ENCODE measurements around the gene CYP46A1.
"Not testable (repeated sequence)": the region's sequence is repeated elsewhere in the genome, so short reads cannot be mapped to it uniquely, and the experiment has no call there.

The CYP46A1 gene

DNA sequence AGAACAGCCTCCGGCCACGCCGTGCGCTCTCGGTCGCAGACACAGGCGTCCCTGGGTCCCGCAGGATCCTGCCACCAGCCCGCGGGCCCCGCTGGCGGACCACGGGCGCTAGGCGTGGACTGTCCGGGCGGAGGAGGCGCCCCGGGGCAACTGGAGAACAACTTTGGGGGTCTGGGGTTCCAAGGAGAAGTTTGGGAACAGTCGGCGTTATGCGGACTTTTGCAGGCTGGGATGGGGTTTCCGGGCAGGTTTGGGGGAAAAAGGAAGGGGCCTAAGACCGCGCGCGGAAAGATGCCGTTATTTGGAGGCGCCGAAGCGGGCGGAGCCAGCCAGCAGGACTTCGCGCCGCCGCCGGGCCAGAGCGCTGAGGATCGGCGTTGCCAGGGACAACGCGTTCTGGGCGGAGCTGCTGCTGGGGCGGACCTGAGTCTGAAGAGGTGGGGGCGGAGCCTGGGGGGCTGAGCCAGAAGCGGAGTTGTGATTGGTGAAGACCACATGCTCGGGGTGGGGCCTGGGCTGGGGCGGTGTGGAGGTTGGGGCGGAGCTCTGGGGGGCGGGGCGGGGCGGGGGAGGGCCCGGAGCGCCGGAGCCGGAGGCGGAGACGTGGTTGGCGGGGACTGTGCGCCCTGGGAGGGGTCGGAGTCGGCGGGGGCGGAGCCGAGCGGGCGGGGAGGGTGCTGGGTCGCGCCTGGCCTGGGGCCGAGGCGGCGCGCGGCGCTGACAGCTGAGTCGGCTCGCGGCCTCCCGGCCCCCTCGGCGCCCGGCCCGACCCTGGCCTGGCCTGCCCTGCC lies at the start of gene CYP46A1:
Gene CYP46A1 (plus strand): TSS at position 680 of the 791 bp plus-strand sequence. CDS start 120 bp downstream, outside the sequence.
- in situ Hi-C loops (cut with MboI; ENCODE audit: low sequenced_read_pairs), result no loop called here

DNA sequence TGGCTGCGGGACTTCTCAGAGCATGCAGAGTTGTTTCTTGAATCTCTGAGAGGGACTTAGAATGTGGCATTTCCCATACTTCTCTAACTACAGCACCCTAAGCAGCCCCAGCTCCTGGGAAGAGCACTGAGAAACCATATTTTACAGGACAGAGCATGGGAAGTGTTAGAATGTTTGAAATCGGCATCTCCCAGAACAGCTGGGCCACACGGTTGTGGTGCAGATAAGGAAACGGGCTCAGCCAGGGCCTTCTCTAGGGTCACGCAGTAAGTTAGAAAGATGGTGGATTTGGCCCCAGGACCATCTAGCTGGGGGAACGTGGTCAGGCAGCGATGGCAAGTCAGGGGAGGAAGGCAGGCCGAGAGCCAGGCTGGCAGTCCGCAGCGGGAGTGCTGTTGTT lies 49.7 kb upstream of the CYP46A1 start:
- in situ Hi-C loops (cut with MboI; ENCODE audit: low sequenced_read_pairs), result no loop called here

DNA sequence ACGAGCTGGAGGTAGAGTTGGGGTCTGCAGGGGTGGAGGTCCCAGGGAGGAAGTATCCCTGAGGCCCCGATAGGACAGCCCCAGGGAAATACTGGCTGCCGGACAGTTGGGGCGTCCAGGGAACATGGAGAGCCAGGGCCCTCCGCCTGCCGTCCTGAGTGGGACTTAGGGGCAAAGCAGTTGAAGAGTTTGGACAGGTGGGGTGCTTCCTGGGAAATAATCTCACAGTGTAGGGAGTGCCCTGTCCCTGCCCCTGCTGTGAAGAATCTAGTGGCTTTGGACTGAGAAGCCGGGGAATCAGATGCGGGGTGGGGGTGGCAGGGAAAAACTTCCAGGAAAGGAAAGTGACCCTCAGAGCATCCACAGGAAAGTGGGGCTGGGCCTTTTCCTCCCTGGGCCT lies 49.0 kb upstream of the CYP46A1 start:
- in situ Hi-C loops (cut with MboI; ENCODE audit: low sequenced_read_pairs), result no loop called here

DNA sequence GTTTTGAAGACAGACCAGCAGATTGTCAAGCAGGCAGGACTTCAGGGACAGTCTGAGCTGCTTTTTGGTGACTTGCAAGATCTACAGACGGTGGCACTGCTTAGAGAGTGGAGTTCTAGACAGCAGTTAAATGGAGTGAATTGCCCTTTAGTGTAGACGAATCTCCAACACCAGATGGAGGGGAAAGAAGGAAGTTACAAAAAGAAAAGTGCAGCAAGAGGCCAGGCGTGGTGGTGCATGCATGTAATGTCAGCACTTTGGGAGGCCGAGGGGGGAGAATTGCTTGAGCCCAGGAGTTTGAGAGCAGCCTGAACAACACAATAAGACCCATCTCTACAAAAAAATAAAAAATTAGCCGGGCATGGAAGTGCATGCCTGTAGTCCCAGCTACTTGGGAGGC lies 47.6 kb upstream of the CYP46A1 start:
- in situ Hi-C loops (cut with MboI; ENCODE audit: low sequenced_read_pairs), result no loop called here

DNA sequence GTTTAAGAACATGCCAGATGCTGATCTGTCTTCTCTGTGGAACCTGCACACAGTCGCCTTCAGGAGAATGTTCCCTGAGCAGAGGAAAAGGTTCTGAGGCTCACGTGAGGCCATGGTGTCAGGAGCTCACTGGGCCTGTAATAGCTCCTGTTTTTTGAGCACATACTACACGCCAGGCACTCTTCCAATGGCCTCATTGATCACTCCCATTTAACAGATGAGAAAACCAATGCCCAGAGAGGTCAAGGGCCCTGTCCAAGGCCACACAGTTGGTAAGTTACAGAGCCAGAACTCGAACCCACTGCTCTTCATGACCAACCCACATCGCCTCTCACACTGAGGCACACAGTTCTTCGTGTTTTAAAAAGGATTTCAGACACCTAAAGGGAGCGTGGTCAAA lies 46.5 kb upstream of the CYP46A1 start:
- in situ Hi-C loops (cut with MboI; ENCODE audit: low sequenced_read_pairs), result no loop called here

DNA sequence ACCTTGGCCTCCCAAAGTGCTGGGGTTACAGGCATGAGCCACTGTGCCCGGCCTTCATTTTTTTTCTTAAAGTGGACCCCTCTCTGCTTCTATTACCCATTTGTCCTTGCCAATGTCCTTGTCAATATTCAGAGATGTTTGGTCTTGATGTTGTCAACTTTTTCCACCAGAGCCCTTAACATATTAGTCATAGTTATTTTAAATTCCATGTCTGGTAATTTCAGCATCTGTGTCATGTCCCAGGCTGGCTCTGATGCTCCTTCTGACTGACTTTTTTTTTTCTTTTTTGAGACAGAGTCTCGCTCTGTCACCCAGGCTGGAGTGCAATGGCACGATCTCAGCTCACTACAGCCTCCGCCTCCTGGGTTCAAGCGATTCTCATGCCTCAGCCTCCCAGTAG lies 41.3 kb upstream of the CYP46A1 start:
- in situ Hi-C loops (cut with MboI; ENCODE audit: low sequenced_read_pairs), result not testable (repeated sequence)

DNA sequence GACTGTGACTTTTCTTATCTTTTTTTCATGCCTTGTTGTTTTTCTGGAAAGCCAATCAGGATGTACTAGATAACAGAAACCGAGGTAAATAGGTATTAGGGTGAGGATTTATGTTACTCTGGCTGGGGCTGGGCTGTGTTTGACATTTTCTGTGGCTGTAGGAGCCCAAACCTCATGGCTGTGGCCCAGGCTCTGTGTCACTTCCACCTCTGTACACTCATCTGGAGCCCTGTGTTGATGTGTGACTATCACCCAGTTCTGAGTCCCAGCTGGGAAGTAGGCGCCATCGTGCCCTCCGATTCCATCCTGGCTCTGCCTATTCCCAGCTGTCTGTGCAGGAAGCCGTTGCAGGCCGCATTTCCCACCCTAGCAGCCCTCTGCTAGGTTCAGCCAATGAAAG lies 40.8 kb upstream of the CYP46A1 start:
- in situ Hi-C loops (cut with MboI; ENCODE audit: low sequenced_read_pairs), result no loop called here

DNA sequence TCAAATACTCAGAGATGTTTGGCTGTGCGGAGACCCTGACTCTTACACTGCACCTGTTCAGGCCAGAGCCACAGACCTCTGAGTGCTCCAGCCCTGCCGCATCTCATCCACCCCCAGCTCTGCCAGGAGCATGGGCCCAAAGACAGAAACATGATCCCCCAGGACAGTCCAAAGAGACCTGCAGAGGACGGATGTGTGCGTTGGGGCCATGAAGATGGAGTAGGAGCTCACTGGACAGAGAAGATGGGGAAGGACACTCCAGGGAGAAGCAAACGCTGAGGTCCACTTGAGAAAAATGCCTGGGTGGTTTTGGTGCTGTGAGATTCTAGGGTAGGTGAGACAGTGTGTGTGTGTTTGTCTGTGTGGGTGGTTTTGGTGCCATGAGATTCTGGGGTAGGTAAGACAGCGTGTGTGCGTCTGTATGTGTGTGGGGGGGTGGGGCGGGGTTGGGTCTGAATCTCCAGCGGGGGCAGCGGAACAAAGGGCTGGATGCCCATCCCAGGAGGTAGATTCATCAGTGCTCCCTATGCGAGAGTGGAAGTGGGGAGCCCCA lies 40.0 kb upstream of the CYP46A1 start:
- in situ Hi-C loops (cut with MboI; ENCODE audit: low sequenced_read_pairs), result no loop called here

DNA sequence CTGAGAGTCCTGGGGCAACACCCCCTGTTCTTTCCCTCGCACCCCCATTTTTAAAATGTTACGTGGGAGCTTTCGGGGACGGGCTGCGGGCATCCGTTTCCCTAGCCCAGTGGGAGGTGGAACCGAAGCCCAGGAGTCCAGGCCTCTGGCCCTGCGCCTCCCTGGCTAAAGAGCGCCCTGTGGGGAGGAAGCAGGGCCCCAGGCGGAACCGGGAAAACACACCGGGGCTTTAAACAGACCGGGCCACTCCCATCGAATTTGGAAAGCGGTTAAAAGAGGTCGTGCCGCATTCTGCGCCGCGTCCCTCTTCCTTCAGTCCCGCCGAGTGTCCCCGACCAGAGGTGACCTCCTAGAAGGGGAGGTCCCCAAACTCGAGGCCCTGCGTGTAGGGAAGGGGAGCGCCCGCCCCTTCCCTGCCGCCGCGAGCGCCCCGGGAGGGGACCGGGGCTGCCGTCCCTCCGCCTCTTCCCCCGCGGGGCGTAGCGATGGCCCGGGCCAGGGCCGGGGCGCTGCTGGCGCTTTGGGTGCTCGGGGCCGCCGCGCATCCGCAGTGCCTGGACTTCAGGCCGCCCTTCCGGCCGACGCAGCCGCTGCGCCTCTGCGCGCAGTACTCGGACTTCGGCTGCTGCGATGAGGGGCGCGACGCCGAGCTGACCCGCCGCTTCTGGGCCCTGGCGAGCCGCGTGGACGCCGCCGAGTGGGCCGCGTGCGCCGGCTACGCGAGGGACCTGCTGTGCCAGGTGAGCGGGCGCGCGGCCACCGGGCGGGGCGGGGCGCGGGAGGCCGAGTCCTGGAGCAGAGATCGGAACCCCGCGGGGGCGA lies 39.2 kb upstream of the CYP46A1 start, which contains the start of gene HHIPL1:
Gene HHIPL1 (plus strand): TSS at position 407 of the 822 bp plus-strand sequence. CDS start 79 bp downstream, at position 486.
- in situ Hi-C loops (cut with MboI; ENCODE audit: low sequenced_read_pairs), result no loop called here

DNA sequence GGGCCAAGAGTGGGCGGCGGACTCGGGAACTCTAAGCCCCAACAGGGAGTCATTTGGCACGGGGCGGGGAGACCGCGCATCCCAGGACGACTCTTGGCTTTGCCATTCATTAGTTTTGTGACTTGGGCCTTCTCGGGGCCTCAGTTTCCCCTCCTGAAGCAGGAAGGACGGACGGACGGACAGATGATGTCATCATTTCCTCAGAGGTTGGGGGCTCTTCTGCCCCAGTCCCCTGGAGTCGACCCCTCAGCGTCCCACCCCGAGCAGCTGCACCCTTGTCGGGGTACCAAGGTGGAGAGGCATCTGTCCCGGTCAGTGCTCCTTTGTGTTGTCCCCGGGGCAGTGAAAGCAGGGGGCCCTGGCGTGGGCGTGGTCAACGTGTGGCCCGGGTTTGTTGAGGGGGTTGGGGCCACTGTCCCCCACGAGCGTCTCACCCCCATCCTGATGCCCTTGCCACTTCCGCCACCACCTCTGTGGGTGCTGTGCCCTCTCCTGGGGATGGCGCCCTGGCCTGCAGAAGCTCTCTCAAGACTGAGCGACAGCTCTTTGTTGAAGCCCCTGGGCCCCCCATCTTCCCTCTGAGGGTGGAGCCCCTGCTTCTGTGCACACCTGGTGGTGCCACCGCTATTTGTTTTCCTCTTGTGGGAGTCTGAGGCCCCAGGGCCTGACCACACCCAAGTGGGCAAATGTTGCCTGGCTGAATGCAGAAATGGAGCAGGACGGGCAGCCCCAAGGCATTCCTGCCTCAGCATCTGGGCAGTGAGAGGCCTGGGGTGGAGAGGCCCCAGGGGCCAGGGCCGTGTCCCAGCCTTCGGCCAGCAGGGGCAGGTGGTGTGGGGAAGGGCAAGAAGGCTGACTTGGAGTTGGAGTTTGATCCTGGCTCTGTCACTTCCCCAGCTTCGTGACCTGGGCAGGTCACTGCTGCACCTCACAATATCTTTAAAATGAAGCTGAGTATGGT lies 38.3 kb upstream of the CYP46A1 start:
- in situ Hi-C loops (cut with MboI; ENCODE audit: low sequenced_read_pairs), result no loop called here

DNA sequence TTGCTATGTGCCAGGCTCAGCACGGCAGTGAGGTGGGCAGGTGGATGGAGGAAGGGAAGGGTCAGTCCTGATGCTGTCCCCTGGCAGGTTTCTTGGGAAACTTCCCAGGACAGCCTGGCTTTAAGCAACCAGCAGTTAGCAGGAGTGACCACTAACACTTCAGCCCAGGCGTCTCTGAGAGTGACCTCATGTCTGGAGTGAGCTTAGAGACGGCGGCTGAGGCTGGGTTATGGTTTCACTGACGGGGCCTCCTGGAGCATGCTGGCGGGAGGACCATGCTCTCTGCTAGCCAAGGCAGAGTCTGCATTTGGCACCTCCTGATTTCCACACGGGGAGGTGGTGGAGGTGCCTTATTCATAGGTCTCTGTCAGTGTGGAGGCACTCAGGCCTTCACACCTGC lies 36.7 kb upstream of the CYP46A1 start:
- in situ Hi-C loops (cut with MboI; ENCODE audit: low sequenced_read_pairs), result no loop called here

DNA sequence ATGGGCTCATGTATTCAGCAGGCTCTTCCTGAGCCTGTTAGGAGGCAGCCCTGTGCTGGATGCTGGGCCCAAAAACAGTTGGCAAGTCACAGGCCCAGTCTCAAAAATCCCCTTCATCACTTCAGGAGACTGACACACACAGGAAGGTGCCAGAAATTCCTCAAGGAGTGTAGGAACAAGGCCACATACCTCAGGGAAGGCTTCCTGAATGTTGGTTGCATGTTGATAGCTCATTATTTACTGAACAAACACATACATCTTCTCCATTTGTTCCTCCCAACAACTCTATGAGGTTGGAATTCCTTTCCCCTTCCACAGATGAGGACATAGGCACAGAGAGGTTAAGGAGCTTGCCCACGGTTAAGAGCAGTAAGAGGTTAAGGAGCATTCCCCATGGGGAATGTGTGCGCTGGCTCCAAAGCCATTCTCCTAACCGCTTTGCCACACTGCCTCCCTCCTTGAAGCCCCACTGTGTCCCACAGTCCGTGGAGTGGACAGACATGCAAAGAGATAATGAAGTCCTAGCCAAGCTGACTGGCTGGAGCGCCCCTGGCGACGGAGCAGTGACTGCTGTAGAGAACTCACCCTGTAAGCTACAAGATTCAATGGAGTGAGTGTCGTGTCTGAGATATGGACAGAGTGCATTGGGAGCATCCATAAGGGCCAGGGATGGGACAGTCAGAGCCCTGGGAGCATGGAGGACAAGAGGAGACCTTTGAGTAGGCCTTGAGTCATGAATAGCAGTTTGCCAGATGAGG lies 35.9 kb upstream of the CYP46A1 start:
- in situ Hi-C loops (cut with MboI; ENCODE audit: low sequenced_read_pairs), result no loop called here

DNA sequence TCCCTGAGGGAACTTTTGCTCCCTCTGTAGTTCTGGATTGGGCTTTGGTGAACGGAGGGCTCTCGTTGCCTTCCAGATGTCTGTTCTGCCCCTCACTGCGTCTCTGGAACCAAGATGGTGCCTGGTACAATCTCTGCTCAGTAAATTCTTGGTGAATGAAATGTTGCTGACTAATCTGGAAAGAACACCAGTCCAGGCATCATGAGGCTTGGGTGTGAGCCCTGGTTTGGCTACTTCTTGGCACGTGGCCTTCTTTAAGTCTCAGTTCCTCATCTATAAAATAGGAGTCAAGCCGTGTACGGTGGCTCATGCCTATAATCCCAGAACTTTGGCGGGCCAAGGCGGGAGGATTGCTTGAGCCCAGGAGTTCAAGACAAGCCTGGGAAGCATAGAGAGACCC lies 34.9 kb upstream of the CYP46A1 start:
- in situ Hi-C loops (cut with MboI; ENCODE audit: low sequenced_read_pairs), result no loop called here

DNA sequence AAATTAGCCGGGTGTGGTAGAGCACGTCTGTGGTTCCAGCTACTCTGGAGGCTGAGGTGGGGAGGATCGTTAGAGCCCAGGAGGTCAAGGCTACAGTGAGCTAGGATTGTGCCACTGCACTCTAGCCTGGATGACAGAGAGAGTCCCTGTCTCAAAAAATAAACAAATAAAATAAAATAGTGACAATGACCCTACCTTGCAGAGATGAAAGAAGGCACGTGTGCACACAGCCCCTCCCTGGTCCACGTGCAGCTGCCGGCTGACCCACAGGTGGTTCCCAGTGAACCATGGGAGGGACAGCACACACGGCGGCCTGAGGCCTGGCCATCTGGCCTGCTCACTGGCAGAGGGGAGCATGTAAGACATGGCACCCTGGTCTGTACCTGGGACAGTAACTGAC lies 34.5 kb upstream of the CYP46A1 start:
- in situ Hi-C loops (cut with MboI; ENCODE audit: low sequenced_read_pairs), result no loop called here

DNA sequence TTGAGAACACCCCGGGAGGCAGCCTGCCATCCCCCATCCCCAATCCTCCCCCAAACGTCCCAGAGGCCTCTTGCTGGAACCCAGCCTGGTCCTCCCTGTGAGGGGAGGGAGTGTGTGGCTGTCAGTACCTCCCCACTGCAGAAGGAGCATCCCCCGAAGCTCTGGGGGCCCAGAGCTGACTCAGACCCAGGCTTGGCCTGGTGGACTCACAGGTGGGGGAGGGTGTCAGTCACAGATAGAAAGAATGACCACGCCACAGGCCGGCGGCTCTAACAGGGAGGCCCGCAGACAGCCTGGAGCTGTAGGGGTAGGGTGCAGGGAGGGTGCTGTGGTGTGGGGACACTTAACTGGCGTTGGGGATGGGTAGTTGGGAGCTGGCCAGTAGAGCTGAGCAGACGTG lies 33.9 kb upstream of the CYP46A1 start:
- in situ Hi-C loops (cut with MboI; ENCODE audit: low sequenced_read_pairs), result no loop called here

DNA sequence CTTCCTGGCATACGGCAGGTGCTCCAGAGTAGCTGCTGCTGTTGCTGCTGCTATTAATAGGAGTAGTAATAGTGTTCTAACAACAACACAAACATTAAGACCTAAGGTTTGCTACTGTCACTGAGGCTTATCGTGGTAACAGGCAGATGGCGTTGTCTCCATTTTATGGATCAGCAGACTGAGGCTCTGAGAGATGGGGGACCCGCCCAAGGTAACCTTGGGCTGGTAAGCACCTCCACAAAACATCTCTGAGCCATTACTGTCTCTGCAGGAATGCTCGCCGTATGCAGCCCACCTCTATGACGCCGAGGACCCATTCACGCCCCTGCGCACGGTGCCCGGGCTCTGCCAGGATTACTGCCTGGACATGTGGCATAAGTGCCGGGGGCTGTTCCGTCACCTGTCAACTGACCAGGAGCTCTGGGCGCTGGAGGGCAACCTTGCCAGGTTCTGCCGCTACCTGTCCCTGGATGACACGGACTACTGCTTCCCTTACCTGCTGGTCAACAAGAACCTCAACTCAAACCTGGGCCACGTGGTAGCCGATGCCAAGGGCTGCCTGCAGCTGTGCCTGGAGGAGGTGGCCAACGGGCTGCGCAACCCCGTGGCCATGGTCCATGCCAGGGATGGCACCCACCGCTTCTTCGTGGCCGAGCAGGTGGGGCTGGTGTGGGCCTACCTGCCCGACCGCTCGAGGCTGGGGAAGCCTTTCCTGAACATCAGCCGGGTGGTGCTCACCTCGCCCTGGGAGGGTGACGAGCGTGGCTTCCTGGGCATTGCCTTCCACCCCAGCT lies 31.9 kb upstream of the CYP46A1 start:
- in situ Hi-C loops (cut with MboI; ENCODE audit: low sequenced_read_pairs), result no loop called here

DNA sequence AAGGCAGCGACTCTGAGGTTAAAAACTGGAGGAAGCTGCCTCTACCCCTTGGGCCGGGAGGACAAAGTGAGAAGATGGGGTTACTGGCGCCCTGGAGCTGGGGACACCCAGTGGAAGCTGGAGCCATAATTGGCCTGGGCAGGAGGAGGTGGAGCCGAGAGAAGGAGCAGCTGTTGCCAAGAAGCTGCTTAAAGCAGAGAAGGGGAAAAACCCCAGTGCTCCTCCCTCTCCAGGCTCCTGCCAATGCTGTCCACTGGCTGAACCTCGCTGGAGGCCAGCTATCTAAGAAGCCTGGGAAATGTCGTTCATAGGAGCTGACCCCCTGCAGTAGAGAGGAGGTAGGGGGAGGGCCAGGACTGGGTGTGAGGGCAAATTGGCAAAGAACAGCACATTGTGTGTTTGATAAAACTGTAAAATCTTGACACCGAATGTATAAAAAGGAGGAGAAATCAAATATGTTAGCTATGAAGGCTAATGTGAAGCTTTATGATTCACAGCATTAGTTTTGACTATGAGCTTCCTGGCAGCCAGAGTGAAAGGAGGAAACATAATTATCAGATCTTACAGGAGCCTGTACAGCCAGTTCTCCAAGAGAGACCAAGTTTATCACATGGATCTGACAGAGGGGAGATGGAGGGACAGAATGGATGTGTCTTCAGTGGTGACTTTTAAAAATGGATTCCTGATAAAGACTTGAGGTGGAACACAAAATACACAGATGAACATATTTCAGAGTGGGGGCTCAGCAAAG lies 29.7 kb upstream of the CYP46A1 start:
- in situ Hi-C loops (cut with MboI; ENCODE audit: low sequenced_read_pairs), result no loop called here

DNA sequence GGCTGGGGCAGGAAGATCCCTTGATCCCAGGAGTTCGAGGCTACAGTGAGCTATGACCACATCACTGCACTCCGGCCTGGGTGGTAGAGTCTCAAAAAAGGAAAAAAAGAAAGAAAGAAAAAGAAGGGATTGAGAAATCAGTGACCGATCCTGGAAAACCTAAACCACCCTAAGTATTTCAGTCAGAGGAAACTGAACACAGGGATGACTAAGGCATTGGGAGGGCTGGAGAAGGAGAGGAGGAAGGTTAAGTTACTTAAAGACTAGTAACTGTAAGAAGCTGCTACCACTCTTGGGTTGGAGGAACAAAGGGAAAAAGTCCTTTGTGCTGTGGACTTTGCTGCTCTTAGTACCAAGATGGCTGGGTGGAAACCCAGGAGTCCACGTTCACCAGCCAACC lies 28.6 kb upstream of the CYP46A1 start:
- in situ Hi-C loops (cut with MboI; ENCODE audit: low sequenced_read_pairs), result no loop called here
